GM12873 (cell line): ENCODE results near the gene SEMA4C.

Experiments used
- TF ChIP-seq, protein P1 (sequence below): IDR thresholded peaks from 2 replicates; pipeline ENCODE4 v1.5.1; 2012; ENCODE audit warnings: low read depth, mild to moderate bottlenecking, moderate library complexity, low read length, control low read depth; ENCODE audit not compliant: insufficient read depth; ENCODE audit errors: missing control alignments

SEMA4C gene

DNA sequence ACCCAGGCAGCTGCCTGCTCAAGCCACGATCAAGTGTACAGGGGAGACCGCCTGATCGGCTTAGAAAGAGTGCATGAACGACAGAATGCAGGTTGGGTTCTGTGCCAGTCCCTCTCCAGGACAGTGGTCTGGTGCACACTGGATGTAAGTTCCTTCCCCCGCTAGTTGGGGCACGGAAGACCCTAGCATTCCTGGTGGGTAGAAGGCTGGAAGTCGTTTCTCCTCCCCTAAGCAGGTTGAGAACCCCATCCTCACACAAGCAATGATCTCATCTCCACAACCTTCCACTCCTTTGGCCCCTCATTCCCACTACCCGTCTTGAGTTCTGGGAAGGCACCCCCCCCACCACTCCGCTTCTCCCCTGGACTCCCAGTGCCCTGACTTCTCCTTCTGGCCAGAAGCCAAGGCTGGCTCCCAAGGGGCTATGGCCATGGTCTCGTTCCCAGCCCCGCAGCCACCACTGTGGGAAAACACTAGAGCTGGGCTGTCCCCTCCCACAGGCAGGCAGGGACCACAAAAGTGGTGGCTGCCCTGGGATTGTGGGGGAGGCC lies 10.7 kb downstream of the SEMA4C start:
- TF ChIP-seq, protein P1, sequence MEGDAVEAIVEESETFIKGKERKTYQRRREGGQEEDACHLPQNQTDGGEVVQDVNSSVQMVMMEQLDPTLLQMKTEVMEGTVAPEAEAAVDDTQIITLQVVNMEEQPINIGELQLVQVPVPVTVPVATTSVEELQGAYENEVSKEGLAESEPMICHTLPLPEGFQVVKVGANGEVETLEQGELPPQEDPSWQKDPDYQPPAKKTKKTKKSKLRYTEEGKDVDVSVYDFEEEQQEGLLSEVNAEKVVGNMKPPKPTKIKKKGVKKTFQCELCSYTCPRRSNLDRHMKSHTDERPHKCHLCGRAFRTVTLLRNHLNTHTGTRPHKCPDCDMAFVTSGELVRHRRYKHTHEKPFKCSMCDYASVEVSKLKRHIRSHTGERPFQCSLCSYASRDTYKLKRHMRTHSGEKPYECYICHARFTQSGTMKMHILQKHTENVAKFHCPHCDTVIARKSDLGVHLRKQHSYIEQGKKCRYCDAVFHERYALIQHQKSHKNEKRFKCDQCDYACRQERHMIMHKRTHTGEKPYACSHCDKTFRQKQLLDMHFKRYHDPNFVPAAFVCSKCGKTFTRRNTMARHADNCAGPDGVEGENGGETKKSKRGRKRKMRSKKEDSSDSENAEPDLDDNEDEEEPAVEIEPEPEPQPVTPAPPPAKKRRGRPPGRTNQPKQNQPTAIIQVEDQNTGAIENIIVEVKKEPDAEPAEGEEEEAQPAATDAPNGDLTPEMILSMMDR, result no peak

DNA sequence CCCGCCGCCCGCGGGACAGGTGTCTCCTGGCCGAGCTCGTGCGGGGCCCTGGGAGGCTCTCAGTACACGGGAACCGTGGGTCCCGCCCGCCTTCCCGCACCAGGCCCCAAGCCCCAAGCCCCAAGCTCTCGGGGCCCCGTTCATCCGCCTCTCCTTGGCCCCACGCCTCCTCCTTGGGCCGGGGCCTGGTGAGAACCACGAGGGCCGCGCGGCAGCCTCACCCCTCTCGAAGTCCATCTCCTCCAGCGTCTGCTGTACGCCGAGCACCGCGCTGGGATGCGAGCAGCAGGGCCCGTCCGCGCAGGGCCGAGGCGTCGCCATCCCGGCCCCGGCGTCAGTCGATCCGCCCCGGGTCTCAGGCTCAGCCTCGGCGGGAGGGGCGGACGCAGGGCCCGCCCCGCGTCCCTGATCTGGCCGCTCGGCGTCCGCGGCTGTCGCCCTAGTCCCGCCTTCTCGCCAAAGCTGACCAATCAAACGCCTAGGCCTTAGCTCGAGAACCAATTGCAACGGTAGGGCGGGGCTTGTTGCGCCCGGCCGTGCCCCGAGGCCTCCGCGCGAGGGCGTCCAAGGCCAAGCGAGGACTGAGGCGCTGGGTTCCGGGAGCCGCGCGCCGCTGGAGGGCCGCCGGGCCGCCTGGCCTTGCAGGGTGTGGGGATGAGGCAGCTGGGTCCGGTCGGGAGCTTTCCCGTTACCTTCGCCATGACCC lies 12.1 kb downstream of the SEMA4C start, which contains the start of gene ANKRD39:
ANKRD39 (minus strand) TSS at position 350 of the 706 bp plus-strand sequence; CDS start at position 321, 29 bp downstream.
- TF ChIP-seq, protein P1, result peak; percentile 77

DNA sequence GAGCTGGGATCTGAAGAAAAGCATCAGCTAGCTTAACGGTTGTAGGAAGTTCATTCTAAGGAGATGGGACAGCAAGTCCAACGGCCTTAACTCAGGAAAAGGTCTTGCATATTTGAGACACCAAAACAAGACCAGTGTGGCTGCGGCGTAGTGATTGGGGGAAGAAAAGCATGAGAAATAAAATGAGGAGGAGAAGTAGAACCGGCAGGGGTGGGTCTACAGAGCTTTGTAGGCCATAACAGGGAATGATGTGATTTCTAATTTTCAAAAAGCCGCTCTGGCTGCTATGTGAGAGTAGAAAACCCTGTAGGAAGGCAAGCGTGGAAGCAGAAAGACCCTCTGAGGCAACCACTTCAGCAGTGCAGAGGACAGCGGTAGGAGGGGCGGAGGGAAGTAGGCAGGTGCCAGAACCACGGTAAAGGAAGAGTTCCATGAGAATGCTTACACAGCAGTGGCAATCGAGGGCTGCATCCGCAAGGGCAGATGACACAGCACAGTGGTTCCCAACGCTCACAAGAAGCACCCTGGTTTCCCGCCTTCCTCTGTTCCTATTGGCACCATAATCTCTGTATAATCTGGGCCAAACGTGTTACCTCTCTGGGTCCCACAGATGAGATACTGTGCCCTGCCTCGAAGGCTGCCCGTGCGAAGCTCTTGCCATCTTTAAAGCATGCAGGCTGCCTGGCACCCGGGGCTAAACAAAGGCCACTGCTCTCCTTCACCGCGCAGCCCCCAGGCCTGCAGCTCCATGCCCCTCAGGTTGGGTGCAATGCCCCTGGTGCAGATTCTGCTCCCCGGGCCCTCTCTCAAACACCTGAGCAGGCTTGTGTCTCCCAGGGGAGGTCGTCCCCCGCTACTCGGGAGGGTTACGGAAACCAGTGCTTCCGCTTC lies 12.9 kb downstream of the SEMA4C start:
- TF ChIP-seq, protein P1, result no peak

DNA sequence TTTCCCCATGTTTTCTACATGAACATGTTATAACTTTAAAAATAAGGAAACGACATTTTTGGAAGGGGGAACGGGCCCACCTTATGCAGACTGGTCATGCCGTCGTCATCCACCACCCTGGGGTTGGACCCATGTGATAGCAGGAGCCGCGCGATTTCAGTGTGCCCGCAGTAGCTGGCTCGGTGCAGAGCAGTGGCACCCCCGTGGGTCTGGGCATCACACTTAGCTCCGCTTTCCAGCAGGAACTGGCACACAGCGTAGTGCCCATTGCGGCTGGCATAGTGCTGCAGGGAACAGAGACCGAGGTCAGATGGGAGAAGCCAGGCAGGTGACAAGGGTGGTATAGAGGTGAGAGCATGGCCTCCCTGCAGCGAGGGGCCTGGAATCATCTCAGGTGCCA lies 16.6 kb downstream of the SEMA4C start:
- TF ChIP-seq, protein P1, result no peak

DNA sequence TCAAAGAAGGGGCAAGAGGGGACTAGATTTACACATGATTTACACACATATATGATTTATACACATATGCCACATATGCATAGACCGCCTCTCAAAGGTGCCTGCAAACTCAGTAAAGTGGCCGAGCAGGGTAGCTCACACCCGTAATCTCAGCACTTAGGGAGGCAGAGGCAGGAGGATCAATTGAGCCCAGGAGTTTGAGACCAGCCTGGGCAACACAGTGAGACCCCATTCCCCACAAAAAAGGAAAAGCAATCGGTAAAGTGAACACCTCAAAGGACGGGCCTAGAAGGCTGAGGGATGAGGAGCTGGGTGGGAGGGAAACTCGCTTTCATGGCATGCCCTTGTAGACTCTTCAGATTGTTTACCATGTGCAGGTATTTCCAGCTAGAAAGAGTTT lies 17.2 kb downstream of the SEMA4C start:
- TF ChIP-seq, protein P1, result no peak

DNA sequence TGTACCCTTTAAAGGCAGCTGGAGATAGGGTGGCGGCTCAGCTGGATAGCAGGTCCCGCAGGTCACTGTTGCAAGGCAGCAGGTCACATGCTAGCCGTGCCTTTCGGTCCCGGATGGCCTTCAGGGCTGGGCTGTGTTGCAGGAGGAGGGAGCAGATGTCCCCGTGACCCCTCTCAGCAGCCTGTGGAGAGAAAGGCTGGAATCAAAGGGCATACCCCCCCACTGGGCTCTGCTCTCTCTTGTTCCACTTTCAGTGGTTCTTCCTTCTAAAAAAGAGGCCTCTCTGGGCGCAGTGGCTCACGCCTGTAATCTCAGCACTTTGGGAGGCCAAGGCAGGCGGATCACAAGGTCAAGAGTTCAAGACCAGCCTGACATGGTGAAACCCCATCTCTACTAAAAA lies 21.6 kb downstream of the SEMA4C start:
- TF ChIP-seq, protein P1, result no peak

DNA sequence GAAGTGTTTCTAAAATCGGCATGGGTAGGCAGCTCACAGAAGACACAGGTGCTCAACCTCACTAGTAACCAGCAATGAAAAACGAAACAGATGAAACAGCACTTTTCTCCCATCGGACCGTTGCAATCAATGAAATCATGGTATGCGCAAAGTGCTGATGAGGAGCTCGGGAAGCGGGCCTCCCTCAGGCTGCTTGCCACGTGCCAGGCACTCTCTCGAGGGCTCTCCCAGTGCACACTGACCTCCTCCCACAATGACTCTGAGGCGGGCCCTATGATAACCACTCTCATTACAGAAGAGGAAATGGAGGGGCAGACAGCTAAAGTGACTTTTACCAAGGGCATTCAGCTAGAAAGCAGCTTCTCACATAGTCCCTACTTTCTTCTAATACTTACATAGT lies 22.3 kb downstream of the SEMA4C start:
- TF ChIP-seq, protein P1, result no peak
